NCI-H1694 (cell line): ENCODE results near the gene GALC.
A peak's percentile ranks its signal among the peaks of the same experiment; 100 is the strongest.

Source experiments
- DNase-seq: peaks from one replicate; lab custom pipeline; 2025; lab: John Stamatoyannopoulos, UW

GALC gene

GRCh38 chr14:87955501-87955900 is 37.5 kb downstream of the GALC start:
- DNase-seq = no peak

GRCh38 chr14:87952307-87953094 is 40.5 kb downstream of the GALC start:
- DNase-seq = no peak

- peak; percentile 79 for DNase-seq
These were observed 47.9 kb downstream of the GALC start for GRCh38 chr14:87944987-87945604.

GRCh38 chr14:87940894-87941293 is 52.1 kb downstream of the GALC start:
- no peak for DNase-seq

GRCh38 chr14:87940382-87940781 is 52.6 kb downstream of the GALC start:
- no peak for DNase-seq

GRCh38 chr14:87935886-87936285 is 57.1 kb downstream of the GALC start:
- no peak for DNase-seq

GRCh38 chr14:87935081-87935828 is 57.7 kb downstream of the GALC start:
- DNase-seq = no peak

GRCh38 chr14:87934185-87934584 is 58.8 kb downstream of the GALC start:
- DNase-seq = no peak

- DNase-seq = no peak
These were observed 76.1 kb downstream of the GALC start for GRCh38 chr14:87916886-87917275.

- DNase-seq = no peak
These were observed 76.7 kb downstream of the GALC start for GRCh38 chr14:87916103-87916885.

- DNase-seq = no peak
These were observed 84.4 kb downstream of the GALC start for GRCh38 chr14:87908550-87908949.

GRCh38 chr14:87901652-87902051 is 91.3 kb downstream of the GALC start:
- no peak for DNase-seq

- no peak for DNase-seq
These were observed 91.7 kb downstream of the GALC start for GRCh38 chr14:87901236-87901635.

- DNase-seq = no peak
These were observed 93.8 kb downstream of the GALC start for GRCh38 chr14:87899228-87899627.

GRCh38 chr14:87898301-87898700 is 94.7 kb downstream of the GALC start:
- DNase-seq = no peak

GRCh38 chr14:87896393-87897380 is 96.3 kb downstream of the GALC start:
- peak; percentile 98 for DNase-seq

GRCh38 chr14:87894920-87895319 is 98.1 kb downstream of the GALC start:
- DNase-seq = no peak

- DNase-seq = no peak
These were observed 100.2 kb downstream of the GALC start for GRCh38 chr14:87892763-87893162.

- no peak for DNase-seq
These were observed 104.6 kb downstream of the GALC start for GRCh38 chr14:87888136-87888999.

GRCh38 chr14:87883750-87884149 is 109.2 kb downstream of the GALC start:
- DNase-seq = no peak
